Breast epithelium (tissue), 4 donors: ENCODE results near the gene SLC2A13. TPM values are rescaled to one million over a fixed set of nuclear protein-coding genes. Genes with fewer than 3 reads are reported as not detected.

ENCODE experiments used
- DNase-seq, 2 donors: peaks; one replicate each; pipeline ENCODE4 v3.0.0-alpha.2; 2019; ENCODE audit warnings: low spot score in 2 of 2
- H3K27ac ChIP-seq, 2 donors: fragments of 200-600 bp; sonication (generic) in 1 of 2; one replicate each; pipeline ENCODE4 v1.5.1; 2016 to 2019; ENCODE audit warnings: mild to moderate bottlenecking in 1 of 2
- H3K27me3 ChIP-seq, 2 donors: fragments of 200-600 bp; sonication (generic) in 1 of 2; one replicate each; pipeline versions ENCODE4 v1.5.1 to v1.6.0; 2017 to 2019; ENCODE audit warnings: control low read depth in 1 of 2, mild to moderate bottlenecking in 1 of 2
- H3K36me3 ChIP-seq: fragments of 200-600 bp; one replicate; pipeline ENCODE4 v1.5.1; 2019
- H3K4me1 ChIP-seq, 2 donors: fragments of 200-600 bp; sonication (generic); one replicate each; pipeline ENCODE4 v1.5.1; 2016 to 2019; ENCODE audit warnings: control low read depth in 1 of 2
- H3K4me3 ChIP-seq, 3 donors: fragments of 200-600 bp; sonication (generic); 1 replicate in 2 of 3; 2 replicates in 1 of 3; pipeline ENCODE4 v1.5.1; 2016 to 2019; ENCODE audit warnings: mild to moderate bottlenecking in 3 of 3, moderate library complexity in 2 of 3
- H3K9me3 ChIP-seq, 2 donors: fragments of 200-600 bp; sonication (generic) in 1 of 2; one replicate each; pipeline ENCODE4 v1.5.1; 2016 to 2019; ENCODE audit warnings: control low read depth in 1 of 2
- CTCF ChIP-seq, 3 donors: fragments of 450-650 bp; IDR thresholded peaks; one replicate each; pipeline ENCODE4 v1.5.1; 2016 to 2017; ENCODE audit warnings: antibody characterized with exemption in 3 of 3, mild to moderate bottlenecking in 3 of 3, moderate library complexity in 3 of 3
- POLR2A ChIP-seq: fragments of 450-650 bp; IDR thresholded peaks from one replicate; pipeline ENCODE4 v1.6.1; 2016; ENCODE audit warnings: antibody characterized with exemption, mild to moderate bottlenecking, moderate library complexity
- POLR2AphosphoS5 ChIP-seq, 3 donors: sonication (generic); formaldehyde crosslinking; IDR thresholded peaks; one replicate each; pipeline ENCODE4 v1.6.1; 2017; ENCODE audit warnings: antibody characterized with exemption in 3 of 3
- intact Hi-C: fragments of 100-400 bp; cut with DNase I; formaldehyde crosslinking; loops from one replicate; pipeline ENCODE4 v1.15.1; 2023; ENCODE audit warnings: low total_unique reads
- total RNA-seq, 3 donors: library from RNA; depleted of rRNA; stranded (reverse); fragments of >200 nt; gene quantifications; one replicate each; pipeline ENCODE4 v1.1.0, GENCODE V29; 2016

The SLC2A13 gene
- total RNA-seq, 3 donors from 2014 or later, result 17.1 to 32.2 (median 22.0) TPM

DNA sequence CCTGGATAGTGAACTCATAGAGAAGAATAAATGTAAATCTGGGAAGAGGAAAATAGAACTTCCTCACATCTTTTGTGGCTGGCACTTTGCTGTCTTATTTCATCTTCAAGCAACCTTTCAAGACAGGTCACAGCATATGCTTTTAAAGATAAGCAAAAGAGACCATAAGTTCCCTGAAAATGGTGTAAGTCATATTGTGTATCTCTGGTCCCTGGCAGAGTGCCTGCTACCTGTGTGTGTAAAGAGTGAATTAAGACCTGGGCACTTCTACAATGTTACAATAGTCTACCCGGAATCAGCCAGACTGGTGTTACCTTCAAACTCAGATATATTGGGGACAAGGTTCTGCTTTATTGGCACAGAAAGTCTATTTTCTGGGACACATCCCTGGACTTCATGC, 168.8 kb downstream of the SLC2A13 start:
- H3K4me3 ChIP-seq, result no peak overlapping the region
- intact Hi-C loops, result no loop called here
- no peaks in the 10 kb centered on the region for H3K36me3 ChIP-seq
- H3K27ac ChIP-seq, result no peak overlapping the region
- DNase-seq, result no peak
- no peaks in the 10 kb centered on the region for H3K9me3 ChIP-seq
- peaks cover 0 to 3% of the 10 kb centered on the region in 2 donors for H3K4me1 ChIP-seq
- no peaks in the 10 kb centered on the region for H3K27me3 ChIP-seq
- TF ChIP-seq POLR2A (no peak), POLR2AphosphoS5 (IDR thresholded peaks at IDR 0.05) (no peak), CTCF (IDR thresholded peaks at IDR 0.05) (no peak)

GRCh38 chr12:39935839-39936238, 170.0 kb downstream of the SLC2A13 start:
- intact Hi-C loops, result no loop called here
- H3K9me3 ChIP-seq, result no peaks in the 10 kb centered on the region
- no peak overlapping the region for H3K27ac ChIP-seq
- H3K4me1 ChIP-seq, result peaks cover 0 to 7% of the 10 kb centered on the region in 2 donors
- no peaks in the 10 kb centered on the region for H3K36me3 ChIP-seq
- TF ChIP-seq POLR2AphosphoS5 (IDR thresholded peaks at IDR 0.05) (no peak), CTCF (IDR thresholded peaks at IDR 0.05) (no peak), POLR2A (no peak)
- no peak for DNase-seq
- no peak overlapping the region for H3K4me3 ChIP-seq
- H3K27me3 ChIP-seq, result no peaks in the 10 kb centered on the region

- Histone ChIP-seq H3K9me3 (no peaks in the 10 kb centered on the region), H3K4me1 (peaks cover 0 to 7% of the 10 kb centered on the region in 2 donors), H3K27ac (no peak overlapping the region), H3K36me3 (no peaks in the 10 kb centered on the region), H3K4me3 (no peak overlapping the region), H3K27me3 (no peaks in the 10 kb centered on the region)
- no peak for DNase-seq
- TF ChIP-seq CTCF (IDR thresholded peaks at IDR 0.05) (no peak), POLR2A (no peak), POLR2AphosphoS5 (IDR thresholded peaks at IDR 0.05) (no peak)
- intact Hi-C loops, result no loop called here
These were observed 170.6 kb downstream of the SLC2A13 start for GRCh38 chr12:39935275-39935674.

GRCh38 chr12:39931857-39932256, 174.0 kb downstream of the SLC2A13 start:
- Histone ChIP-seq H3K27ac (no peak overlapping the region), H3K4me3 (no peak overlapping the region), H3K9me3 (no peaks in the 10 kb centered on the region), H3K27me3 (no peaks in the 10 kb centered on the region), H3K4me1 (peaks cover 0 to 7% of the 10 kb centered on the region in 2 donors), H3K36me3 (no peaks in the 10 kb centered on the region)
- TF ChIP-seq POLR2A (no peak), CTCF (IDR thresholded peaks at IDR 0.05) (no peak), POLR2AphosphoS5 (IDR thresholded peaks at IDR 0.05) (no peak)
- DNase-seq, result no peak
- intact Hi-C loops, result no loop called here

DNA sequence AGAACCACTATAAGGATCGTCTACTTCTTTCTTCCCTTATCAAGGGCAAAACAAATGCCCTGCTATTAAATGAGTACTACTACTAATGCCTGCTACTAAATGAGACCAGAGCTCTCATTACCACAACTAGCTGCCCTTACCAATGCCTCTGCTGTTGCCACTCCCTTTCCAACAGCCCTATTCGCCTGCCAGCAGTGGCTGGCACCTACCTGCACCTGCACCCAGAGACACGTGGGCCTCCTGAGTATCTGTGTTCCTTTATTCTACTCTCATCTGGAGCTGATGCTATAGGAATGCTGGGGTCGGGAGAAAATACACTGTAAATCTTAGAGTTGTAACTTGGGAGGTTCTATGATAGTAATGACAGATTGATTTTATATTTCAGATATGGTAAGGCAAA, 174.7 kb downstream of the SLC2A13 start:
- H3K27me3 ChIP-seq, result no peaks in the 10 kb centered on the region
- no peaks in the 10 kb centered on the region for H3K9me3 ChIP-seq
- no peak for TF ChIP-seq POLR2A
- TF ChIP-seq CTCF (IDR thresholded peaks at IDR 0.05), result no peak
- no peak for TF ChIP-seq POLR2AphosphoS5 (IDR thresholded peaks at IDR 0.05)
- H3K4me1 ChIP-seq, result peaks cover 0 to 7% of the 10 kb centered on the region in 2 donors
- DNase-seq, result no peak
- no peak overlapping the region for H3K4me3 ChIP-seq
- intact Hi-C loops, result no loop called here
- H3K36me3 ChIP-seq, result no peaks in the 10 kb centered on the region
- no peak overlapping the region for H3K27ac ChIP-seq
